SK-N-MC (cell line): Measurements from ENCODE around the gene GBA3.

ENCODE experiments used
- EZH2 ChIP-seq: fragments of 200-600 bp; sonication (generic); IDR thresholded peaks from one replicate; pipeline ENCODE4 v1.6.1; 2017; ENCODE audit warnings: antibody characterized with exemption
- POLR2AphosphoS5 ChIP-seq: IDR thresholded peaks from 2 replicates; pipeline ENCODE4 v1.6.1; 2012; ENCODE audit warnings: mild to moderate bottlenecking, low read depth, low read length, borderline replicate concordance

GRCh38 chr4:22764183-22764582, 71.4 kb downstream of the GBA3 start:
- TF ChIP-seq POLR2AphosphoS5, result no peak
- no peak for TF ChIP-seq EZH2
